Iris pigment epithelial cell (primary cell): ENCODE results near the gene ARHGAP6.

ENCODE experiments used
- DNase-seq: peaks from one replicate; pipeline ENCODE4 v3.0.0-alpha.2; 2011; ENCODE audit warnings: low read depth

ARHGAP6 gene

GRCh38 chrX:11111037-11111851, 554.5 kb downstream of the ARHGAP6 start, which contains the start of gene HCCS:
Gene HCCS (plus strand): TSS chrX:11111332. CDS start chrX:11112061, 729 bp downstream.
- peak; percentile 80 for DNase-seq

GRCh38 chrX:11109968-11110367, 555.8 kb downstream of the ARHGAP6 start:
- DNase-seq, result no peak

DNA sequence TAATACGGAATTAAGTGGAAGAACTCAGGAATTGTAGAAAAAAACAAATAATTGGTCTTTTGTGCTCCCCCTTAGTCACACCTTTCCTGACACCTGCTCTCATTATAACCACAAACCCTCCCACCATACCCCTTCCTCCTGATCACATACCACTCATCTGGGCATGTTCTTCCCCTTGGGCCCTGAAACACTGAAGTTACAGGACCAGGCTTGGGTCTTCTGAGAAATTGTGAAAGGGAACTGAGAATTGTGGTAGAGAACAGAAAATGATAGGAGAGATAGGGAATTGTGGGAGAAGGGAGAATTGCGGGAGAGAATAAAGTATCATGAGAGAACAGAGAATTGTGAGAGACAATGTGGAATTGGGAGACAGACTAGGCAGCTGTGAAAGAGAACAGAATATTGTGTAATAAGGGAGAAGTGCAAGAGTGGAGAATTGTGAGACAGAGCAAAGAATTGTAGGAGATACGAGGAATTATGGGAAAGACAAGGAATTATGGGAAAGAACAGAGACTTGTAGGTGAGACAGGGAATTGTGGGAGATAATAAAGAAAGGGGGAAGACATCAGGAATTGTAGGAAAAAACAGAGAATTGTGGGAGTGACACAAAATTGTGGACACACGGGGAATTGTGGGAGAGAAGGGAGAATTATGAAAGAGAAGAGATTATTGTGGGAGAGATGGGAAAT, 557.3 kb downstream of the ARHGAP6 start:
- no peak for DNase-seq

DNA sequence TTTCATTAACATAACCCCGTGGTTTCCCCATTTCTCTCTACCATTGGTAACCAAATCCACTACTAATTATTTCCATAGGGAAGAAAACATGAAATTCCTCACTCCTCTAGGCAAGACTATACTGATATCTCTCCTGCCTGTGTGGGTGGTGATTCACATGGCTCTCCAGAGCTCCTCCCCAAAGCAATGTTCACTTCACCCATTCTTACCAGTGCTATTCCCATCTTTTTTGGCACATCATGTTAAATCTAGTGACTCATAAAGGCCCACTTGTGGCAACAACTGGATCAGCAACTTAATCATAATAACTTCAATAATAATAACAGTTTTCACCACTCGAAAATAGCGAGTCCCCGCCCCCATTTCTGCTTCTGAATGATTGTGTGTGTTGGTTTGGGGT, 560.6 kb downstream of the ARHGAP6 start:
- peak; percentile 48 for DNase-seq

- DNase-seq, result no peak
Observed at GRCh38 chrX:11103751-11104150, 562.0 kb downstream of the ARHGAP6 start.

- DNase-seq, result no peak
Observed at GRCh38 chrX:11103006-11103405, 562.7 kb downstream of the ARHGAP6 start.

DNA sequence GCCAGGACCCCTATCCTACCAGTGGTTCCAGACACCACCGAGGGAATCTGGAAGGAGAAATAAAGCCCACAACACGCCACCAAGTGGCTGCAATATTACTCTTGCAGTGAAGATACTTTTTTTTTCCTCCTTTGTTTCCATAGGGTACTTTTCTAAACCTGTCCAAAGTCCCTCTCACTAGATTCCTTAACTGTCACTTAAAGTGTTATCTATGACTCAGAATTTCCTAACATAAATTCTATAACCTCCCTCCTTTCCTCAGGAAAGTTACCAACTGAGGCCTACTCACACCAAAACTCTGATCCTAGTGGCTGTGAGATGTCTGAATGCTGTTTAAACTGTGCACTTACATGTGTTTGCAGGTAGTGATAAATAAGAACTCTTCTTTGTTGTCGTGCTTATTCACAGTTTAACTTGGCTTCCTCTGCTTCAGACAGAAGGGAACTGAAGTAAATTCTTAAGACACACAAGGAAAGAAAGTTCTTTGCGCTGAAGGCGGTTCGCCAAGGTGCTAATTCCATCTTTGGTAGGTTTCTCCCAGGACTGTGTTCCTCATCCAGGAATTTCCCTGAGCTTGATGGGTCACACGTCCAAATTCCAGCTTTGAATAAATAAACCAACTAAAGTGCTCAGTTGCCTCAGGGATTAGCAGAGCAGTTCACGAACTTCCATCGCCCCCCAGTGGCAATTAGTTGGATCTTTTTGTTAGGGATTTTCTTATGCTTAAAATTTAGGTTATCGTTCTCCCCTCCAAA, 565.3 kb downstream of the ARHGAP6 start:
- peak; percentile 61 for DNase-seq

DNA sequence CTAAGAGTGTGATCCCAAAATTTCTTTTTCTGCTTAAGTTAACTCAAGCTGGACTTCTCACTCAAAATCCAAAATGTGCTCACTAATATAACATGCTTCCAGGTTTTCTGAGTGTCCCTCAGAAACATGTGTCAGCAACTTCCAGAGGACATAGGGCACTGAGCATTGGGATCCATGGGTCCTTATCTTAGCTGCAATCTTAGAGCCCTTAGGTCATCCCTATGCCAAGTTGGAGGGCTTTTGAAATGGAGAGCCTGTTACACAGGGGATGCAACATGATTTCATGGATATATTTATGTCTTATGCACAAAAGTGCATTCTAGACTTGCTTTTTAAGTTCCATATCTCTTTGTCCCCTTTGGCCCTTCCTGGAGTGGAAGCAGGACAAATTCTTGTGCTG, 566.3 kb downstream of the ARHGAP6 start:
- DNase-seq, result no peak

- DNase-seq, result no peak
Observed at GRCh38 chrX:11097933-11098332, 567.8 kb downstream of the ARHGAP6 start.

DNA sequence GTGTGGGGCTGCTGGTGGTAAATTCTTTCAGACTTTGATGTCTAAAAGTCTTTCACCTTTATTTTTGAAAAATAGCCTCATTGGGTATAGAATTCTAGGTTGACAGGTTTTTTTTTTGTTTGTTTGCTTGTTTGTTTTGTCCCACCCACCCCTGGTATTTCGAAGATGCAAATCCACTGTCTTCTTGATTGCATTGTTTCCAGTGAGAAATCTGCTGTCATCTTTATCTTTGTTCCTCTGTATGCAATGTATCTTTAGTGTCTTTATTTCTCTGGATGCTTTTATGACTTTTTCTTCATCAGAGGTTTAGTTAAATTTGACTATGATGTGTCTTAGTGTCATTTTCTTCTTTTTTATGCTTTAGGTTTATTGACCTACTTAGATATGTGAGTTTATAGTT, 575.9 kb downstream of the ARHGAP6 start:
- DNase-seq, result no peak
